ENCODE measurements around the gene IER3.
"Not testable (repeated sequence)": the region's sequence is repeated elsewhere in the genome, so short reads cannot be mapped to it uniquely, and the experiment has no call there.

Gene IER3

DNA sequence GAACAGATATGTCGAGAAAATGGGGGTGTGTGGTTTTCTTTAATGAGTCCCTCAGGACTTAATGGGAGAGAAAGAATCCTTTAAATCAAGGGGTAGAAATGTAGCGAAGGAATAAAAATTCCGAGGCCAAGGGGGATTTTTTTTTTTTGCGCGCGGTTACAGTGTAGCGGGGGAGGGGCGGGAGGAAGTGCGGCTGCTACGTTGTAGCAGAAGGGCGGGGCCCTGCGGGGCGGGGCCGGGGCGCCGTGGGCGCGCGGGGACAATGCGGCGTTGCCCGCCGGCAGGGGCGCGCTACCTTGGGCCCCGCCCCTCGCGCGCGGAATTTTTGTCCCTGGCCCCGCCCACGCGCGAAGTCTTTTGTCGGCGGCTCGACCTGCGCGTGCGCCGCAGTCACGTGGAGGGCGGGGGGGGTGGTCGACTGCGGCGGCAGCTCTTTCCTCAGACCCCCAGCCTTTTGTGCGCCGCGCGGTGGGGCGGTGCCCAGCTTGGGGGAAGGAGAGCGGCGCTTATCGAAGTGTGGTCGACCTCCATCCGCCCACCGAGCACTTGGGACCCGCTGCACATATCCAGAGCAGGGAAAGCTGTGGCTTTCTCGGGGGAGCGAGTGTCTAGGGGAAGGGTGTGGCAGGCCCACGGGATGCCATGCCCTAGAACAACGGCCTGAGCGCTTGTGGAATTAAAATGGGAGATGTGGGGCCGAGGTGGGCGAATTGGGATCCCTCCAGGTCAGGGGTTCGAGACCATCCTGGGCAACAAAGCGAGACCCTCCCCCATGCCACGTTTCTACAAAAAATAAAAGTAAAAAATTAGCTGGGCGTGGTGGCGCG lies 22.9 kb downstream of the IER3 start:
- peak overlapping the region; percentile 96 for H3K27ac ChIP-seq (ENCODE audit: poor library complexity, severe bottlenecking)
- no peaks in the 10 kb centered on the region for H3K27me3 ChIP-seq (ENCODE audit: insufficient read depth, poor library complexity, severe bottlenecking)
- H3K4me1 ChIP-seq (ENCODE audit: insufficient read depth, poor library complexity, severe bottlenecking) = peaks cover 21% of the 10 kb centered on the region
- TF ChIP-seq, protein P1, sequence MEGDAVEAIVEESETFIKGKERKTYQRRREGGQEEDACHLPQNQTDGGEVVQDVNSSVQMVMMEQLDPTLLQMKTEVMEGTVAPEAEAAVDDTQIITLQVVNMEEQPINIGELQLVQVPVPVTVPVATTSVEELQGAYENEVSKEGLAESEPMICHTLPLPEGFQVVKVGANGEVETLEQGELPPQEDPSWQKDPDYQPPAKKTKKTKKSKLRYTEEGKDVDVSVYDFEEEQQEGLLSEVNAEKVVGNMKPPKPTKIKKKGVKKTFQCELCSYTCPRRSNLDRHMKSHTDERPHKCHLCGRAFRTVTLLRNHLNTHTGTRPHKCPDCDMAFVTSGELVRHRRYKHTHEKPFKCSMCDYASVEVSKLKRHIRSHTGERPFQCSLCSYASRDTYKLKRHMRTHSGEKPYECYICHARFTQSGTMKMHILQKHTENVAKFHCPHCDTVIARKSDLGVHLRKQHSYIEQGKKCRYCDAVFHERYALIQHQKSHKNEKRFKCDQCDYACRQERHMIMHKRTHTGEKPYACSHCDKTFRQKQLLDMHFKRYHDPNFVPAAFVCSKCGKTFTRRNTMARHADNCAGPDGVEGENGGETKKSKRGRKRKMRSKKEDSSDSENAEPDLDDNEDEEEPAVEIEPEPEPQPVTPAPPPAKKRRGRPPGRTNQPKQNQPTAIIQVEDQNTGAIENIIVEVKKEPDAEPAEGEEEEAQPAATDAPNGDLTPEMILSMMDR (IDR thresholded peaks at IDR 0.05; ENCODE audit: poor library complexity, severe bottlenecking) = peak; percentile 37
- H3K36me3 ChIP-seq (ENCODE audit: low read depth) = peaks cover 53% of the 10 kb centered on the region
- peak; percentile 82 for DNase-seq (ENCODE audit: low spot score)
- no peaks in the 10 kb centered on the region for H3K9me3 ChIP-seq (ENCODE audit: severe bottlenecking)
- no peak for ATAC-seq (ENCODE audit: low read depth)
- H3K4me3 ChIP-seq (ENCODE audit: severe bottlenecking) = peak overlapping the region; percentile 89

- H3K27ac ChIP-seq (ENCODE audit: poor library complexity, severe bottlenecking) = peak overlapping the region; percentile 96
- peak overlapping the region; percentile 89 for H3K4me3 ChIP-seq (ENCODE audit: severe bottlenecking)
- H3K27me3 ChIP-seq (ENCODE audit: insufficient read depth, poor library complexity, severe bottlenecking) = no peaks in the 10 kb centered on the region
- ATAC-seq (ENCODE audit: low read depth) = no peak
- TF ChIP-seq, protein P1 (IDR thresholded peaks at IDR 0.05; ENCODE audit: poor library complexity, severe bottlenecking) = no peak
- DNase-seq (ENCODE audit: low spot score) = no peak
- H3K4me1 ChIP-seq (ENCODE audit: insufficient read depth, poor library complexity, severe bottlenecking) = peaks cover 24% of the 10 kb centered on the region
- H3K9me3 ChIP-seq (ENCODE audit: severe bottlenecking) = no peaks in the 10 kb centered on the region
- H3K36me3 ChIP-seq (ENCODE audit: low read depth) = peaks cover 53% of the 10 kb centered on the region
Observed at GRCh38 chr6:30720738-30721197, 23.6 kb downstream of the IER3 start.

GRCh38 chr6:30719791-30720737 lies 24.3 kb downstream of the IER3 start, which contains the start of gene TUBB:
Gene TUBB (plus strand): TSS chr6:30720352. CDS start chr6:30720507, 155 bp downstream.
- H3K27ac ChIP-seq (ENCODE audit: poor library complexity, severe bottlenecking) = peak within 1 kb of the TSS; percentile 96
- H3K9me3 ChIP-seq (ENCODE audit: severe bottlenecking) = no peaks in the 10 kb centered on the region
- peaks cover 53% of the 10 kb centered on the region for H3K36me3 ChIP-seq (ENCODE audit: low read depth)
- peak within 1 kb of the TSS; percentile 89 for H3K4me3 ChIP-seq (ENCODE audit: severe bottlenecking)
- TF ChIP-seq, protein P1 (IDR thresholded peaks at IDR 0.05; ENCODE audit: poor library complexity, severe bottlenecking) = no peak
- H3K27me3 ChIP-seq (ENCODE audit: insufficient read depth, poor library complexity, severe bottlenecking) = no peaks in the 10 kb centered on the region
- ATAC-seq (ENCODE audit: low read depth) = peak; percentile 79
- peaks cover 24% of the 10 kb centered on the region for H3K4me1 ChIP-seq (ENCODE audit: insufficient read depth, poor library complexity, severe bottlenecking)
- peak; percentile 98 for DNase-seq (ENCODE audit: low spot score)

GRCh38 chr6:30719356-30719755 lies 25.0 kb downstream of the IER3 start:
- Histone ChIP-seq H3K27me3 (ENCODE audit: insufficient read depth, poor library complexity, severe bottlenecking) (no peaks in the 10 kb centered on the region), H3K4me3 (ENCODE audit: severe bottlenecking) (peak overlapping the region; percentile 89), H3K36me3 (ENCODE audit: low read depth) (peaks cover 53% of the 10 kb centered on the region), H3K9me3 (ENCODE audit: severe bottlenecking) (no peaks in the 10 kb centered on the region), H3K4me1 (ENCODE audit: insufficient read depth, poor library complexity, severe bottlenecking) (peaks cover 24% of the 10 kb centered on the region), H3K27ac (ENCODE audit: poor library complexity, severe bottlenecking) (peak overlapping the region; percentile 96)
- DNase-seq (ENCODE audit: low spot score) = no peak
- TF ChIP-seq, protein P1 (IDR thresholded peaks at IDR 0.05; ENCODE audit: poor library complexity, severe bottlenecking) = no peak
- ATAC-seq (ENCODE audit: low read depth) = no peak

- ATAC-seq (ENCODE audit: low read depth) = not testable (repeated sequence)
- Histone ChIP-seq H3K4me3 (ENCODE audit: severe bottlenecking) (peak overlapping the region; percentile 36), H3K4me1 (ENCODE audit: insufficient read depth, poor library complexity, severe bottlenecking) (peaks cover 24% of the 10 kb centered on the region)
Observed at GRCh38 chr6:30717845-30718720, 26.3 kb downstream of the IER3 start.

More at GRCh38 chr6:30717845-30718720, 26.3 kb downstream of the IER3 start:
- DNase-seq (ENCODE audit: low spot score); H3K9me3 ChIP-seq (ENCODE audit: severe bottlenecking); H3K27me3 ChIP-seq (ENCODE audit: insufficient read depth, poor library complexity, severe bottlenecking): not testable (repeated sequence)
- Histone ChIP-seq H3K27ac (ENCODE audit: poor library complexity, severe bottlenecking) (peak overlapping the region; percentile 96), H3K36me3 (ENCODE audit: low read depth) (peaks cover 53% of the 10 kb centered on the region)
